Nephron progenitor cell (in vitro differentiated cells): ENCODE data around the gene PNPLA7.

Source experiments
- DNase-seq: peaks from one replicate; pipeline ENCODE4 v3.0.0; 2021
- H3K27ac Mint-ChIP-seq: 2 replicates; pipeline ENCODE4 v1.8.0; 2021; ENCODE audit warnings: mild to moderate bottlenecking, moderate library complexity, mixed read lengths
- H3K27me3 Mint-ChIP-seq: 2 replicates; pipeline ENCODE4 v1.8.0; 2021; ENCODE audit warnings: mild to moderate bottlenecking, low read depth, mixed read lengths; ENCODE audit not compliant: poor library complexity
- H3K36me3 Mint-ChIP-seq: 2 replicates; pipeline ENCODE4 v1.8.0; 2021; ENCODE audit warnings: low read depth, mixed read lengths
- H3K4me1 Mint-ChIP-seq: 2 replicates; pipeline ENCODE4 v1.8.0; 2021; ENCODE audit warnings: mixed read lengths
- H3K4me3 Mint-ChIP-seq: 2 replicates; pipeline ENCODE4 v1.8.0; 2021; ENCODE audit warnings: mild to moderate bottlenecking, moderate library complexity, mixed read lengths
- H3K9me3 Mint-ChIP-seq: 2 replicates; pipeline ENCODE4 v1.8.0; 2021; ENCODE audit warnings: mild to moderate bottlenecking, moderate library complexity, mixed read lengths
- CTCF ChIP-seq: fragments of 200-600 bp; sonication (generic); IDR thresholded peaks from 2 replicates; pipeline ENCODE4 v1.5.0; 2021; ENCODE audit warnings: antibody characterized with exemption

PNPLA7 gene

DNA sequence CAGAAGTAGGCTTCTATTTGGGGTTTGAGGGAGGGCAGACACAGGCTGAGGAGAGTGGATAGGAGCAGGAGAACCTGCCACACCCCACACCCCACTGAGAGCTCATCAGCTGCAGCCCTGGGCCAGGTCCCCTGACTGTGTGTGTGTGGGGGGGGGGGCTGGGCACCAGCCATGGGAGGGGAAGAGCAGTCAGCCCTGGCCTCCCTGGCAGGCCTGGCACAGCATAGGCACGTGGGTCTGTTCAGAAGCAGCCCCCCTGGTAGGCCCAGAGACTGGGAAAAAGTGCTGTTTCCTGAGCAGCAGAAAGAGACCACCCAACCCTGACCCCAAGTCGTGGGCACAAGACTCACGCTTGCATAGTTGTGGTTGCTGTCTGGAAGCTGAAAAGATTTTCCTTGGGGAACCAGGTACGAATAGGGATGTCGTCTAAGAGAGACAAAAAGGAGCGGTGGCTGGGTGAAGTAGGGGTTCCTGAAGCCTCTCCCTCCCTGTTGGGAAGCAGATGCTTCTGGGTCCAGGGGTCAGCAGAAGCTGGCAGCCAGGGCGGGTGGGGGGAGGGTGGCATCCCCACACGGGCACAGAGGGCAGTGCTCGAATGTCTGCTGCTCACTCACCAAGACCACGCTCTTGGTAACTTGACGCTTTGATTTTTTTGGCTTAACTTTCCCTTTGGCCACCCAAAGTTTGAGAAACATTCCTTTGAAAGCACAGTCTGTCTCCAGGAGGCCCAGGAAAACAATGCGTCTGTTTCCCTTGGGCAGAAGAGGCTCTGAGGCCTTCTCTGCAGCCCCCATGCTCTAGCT, 93.9 kb downstream of the PNPLA7 start:
- TF ChIP-seq CTCF = no peak
- Mint-ChIP-seq H3K4me1 (peaks cover 19% of the 10 kb centered on the region), H3K27me3 (peaks cover 4% of the 10 kb centered on the region), H3K27ac (no peak overlapping the region), H3K9me3 (no peaks in the 10 kb centered on the region), H3K36me3 (peaks cover 16% of the 10 kb centered on the region), H3K4me3 (peak overlapping the region; percentile 66)
- no peak for DNase-seq

- DNase-seq = no peak
- Mint-ChIP-seq H3K36me3 (peaks cover 16% of the 10 kb centered on the region), H3K4me3 (peak overlapping the region; percentile 57), H3K9me3 (no peaks in the 10 kb centered on the region), H3K4me1 (peaks cover 19% of the 10 kb centered on the region), H3K27ac (no peak overlapping the region), H3K27me3 (no peaks in the 10 kb centered on the region)
- TF ChIP-seq CTCF = no peak
These were observed 94.7 kb downstream of the PNPLA7 start for GRCh38 chr9:137455359-137455991.

DNA sequence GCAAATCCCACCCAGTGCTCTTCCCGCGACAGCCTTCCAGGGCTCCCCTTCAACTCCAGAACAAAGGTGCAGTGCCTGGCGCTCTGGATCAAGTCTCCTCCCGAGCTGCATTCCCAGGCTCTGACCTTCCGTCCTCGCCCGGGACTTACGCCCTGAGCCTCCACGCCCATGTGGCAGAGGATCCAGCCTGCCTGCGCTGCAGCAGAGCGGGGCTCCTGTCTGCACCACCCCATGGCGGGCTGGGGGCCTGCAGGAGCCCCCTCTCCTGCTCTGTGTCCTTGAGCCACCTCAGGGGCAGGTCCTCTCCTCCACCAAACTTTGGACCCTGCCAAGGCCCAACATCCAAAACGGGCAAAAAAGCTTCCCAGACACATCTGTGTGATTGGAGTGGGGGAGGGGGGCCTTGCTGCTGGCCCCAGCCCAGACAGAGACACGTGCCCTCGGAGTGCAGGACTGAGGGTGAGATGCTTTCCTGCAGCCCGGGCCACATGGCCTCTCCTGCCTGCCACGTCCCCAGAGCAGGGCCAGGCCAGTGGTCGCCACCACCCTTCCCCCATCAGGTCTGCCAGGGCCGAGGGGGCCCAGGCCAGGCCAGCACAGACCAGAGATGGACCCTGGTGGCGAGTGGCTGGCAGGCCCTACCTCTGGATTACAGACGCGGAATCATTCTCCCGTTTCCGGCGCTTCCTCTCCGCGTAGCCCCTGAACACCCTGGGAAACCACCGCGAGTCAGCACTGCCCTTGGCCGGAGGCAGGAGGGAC, 95.4 kb downstream of the PNPLA7 start:
- H3K36me3 Mint-ChIP-seq = peaks cover 16% of the 10 kb centered on the region
- no peaks in the 10 kb centered on the region for H3K9me3 Mint-ChIP-seq
- peak overlapping the region; percentile 44 for H3K4me3 Mint-ChIP-seq
- no peaks in the 10 kb centered on the region for H3K27me3 Mint-ChIP-seq
- peak overlapping the region; percentile 96 for H3K27ac Mint-ChIP-seq
- TF ChIP-seq CTCF = no peak
- peaks cover 19% of the 10 kb centered on the region for H3K4me1 Mint-ChIP-seq
- DNase-seq = peak; percentile 23

GRCh38 chr9:137454145-137454596, 96.0 kb downstream of the PNPLA7 start:
- peak; percentile 71 for DNase-seq
- Mint-ChIP-seq H3K36me3 (peaks cover 16% of the 10 kb centered on the region), H3K27ac (peak overlapping the region; percentile 96)

GRCh38 chr9:137453643-137454081, 96.5 kb downstream of the PNPLA7 start:
- Mint-ChIP-seq H3K27ac (no peak overlapping the region), H3K9me3 (no peaks in the 10 kb centered on the region), H3K27me3 (no peaks in the 10 kb centered on the region), H3K36me3 (peaks cover 16% of the 10 kb centered on the region), H3K4me1 (peaks cover 19% of the 10 kb centered on the region), H3K4me3 (peak overlapping the region; percentile 50)
- peak; percentile 80 for DNase-seq
- TF ChIP-seq CTCF = no peak

More at GRCh38 chr9:137454145-137454596, 96.0 kb downstream of the PNPLA7 start:
- no peaks in the 10 kb centered on the region for H3K27me3 Mint-ChIP-seq
- TF ChIP-seq CTCF = no peak
- H3K9me3 Mint-ChIP-seq = no peaks in the 10 kb centered on the region
- peaks cover 19% of the 10 kb centered on the region for H3K4me1 Mint-ChIP-seq
- H3K4me3 Mint-ChIP-seq = peak overlapping the region; percentile 44
